ENCODE results near the gene ARPP19. TPM values are rescaled to one million over a fixed set of nuclear protein-coding genes. Genes with fewer than 3 reads are reported as not detected.

The ARPP19 gene
- total and polyA plus RNA-seq, 7 donors = 134 to 374 (median 256) TPM

GRCh38 chr15:52524223-52525136 lies 44.4 kb downstream of the ARPP19 start:
- intact Hi-C loops (cut with DNase I) = loop anchor here (5.0 to 10.0 kb wide), 3 partner anchors 32 to 190 kb away; partner anchors contain the start of gene ARPP19 (in 1 of the 2)
- WGBS, 3 donors = 96 to 99% (median 99%) methylated on average over 4 of the region's 4 CpGs
- peaks cover 45% of the 10 kb centered on the region for H3K4me1 ChIP-seq

GRCh38 chr15:52523647-52524046 lies 45.2 kb downstream of the ARPP19 start:
- H3K4me1 ChIP-seq = peaks cover 42% of the 10 kb centered on the region
- H3K36me3 ChIP-seq (ENCODE audit: insufficient read depth in 1 of 2, low read depth in 1 of 2) = no peaks in the 10 kb centered on the region
- DNase-seq = no peak
- peak overlapping the region; percentile 51 for H3K27ac ChIP-seq
- TF ChIP-seq CTCF (IDR thresholded peaks at IDR 0.05) = no peak
- ATAC-seq = peak in 2 of 4 donors; percentile 43 to 49
- H3K27me3 ChIP-seq (ENCODE audit: insufficient read depth in 3 of 3, low read length in 2 of 3) = no peaks in the 10 kb centered on the region
- WGBS, 3 donors = 28 to 54% (median 30%) methylated on average over 5 of the region's 5 CpGs
- H3K4me3 ChIP-seq = no peak overlapping the region
- intact Hi-C loops (cut with DNase I) = loop anchor here in 1 of 2 donors (10.0 kb wide), 1 partner anchor 189 kb away; no protein-coding TSS in a partner anchor
- no peaks in the 10 kb centered on the region for H3K9me3 ChIP-seq

More at GRCh38 chr15:52524223-52525136, 44.4 kb downstream of the ARPP19 start:
- H3K27ac ChIP-seq = peak overlapping the region; percentile 51
- no peaks in the 10 kb centered on the region for H3K27me3 ChIP-seq (ENCODE audit: insufficient read depth in 3 of 3, low read length in 2 of 3)
- ATAC-seq (no peak), DNase-seq (no peak)
- TF ChIP-seq CTCF (IDR thresholded peaks at IDR 0.05) = no peak
- no peaks in the 10 kb centered on the region for H3K36me3 ChIP-seq (ENCODE audit: insufficient read depth in 1 of 2, low read depth in 1 of 2)
- H3K9me3 ChIP-seq = no peaks in the 10 kb centered on the region
- H3K4me3 ChIP-seq = no peak overlapping the region

- H3K27me3 ChIP-seq (ENCODE audit: insufficient read depth in 3 of 3, low read length in 2 of 3) = no peaks in the 10 kb centered on the region
- 50 to 88% (median 61%) methylated on average over 3 of the region's 3 CpGs for WGBS, 3 donors
- ATAC-seq = no peak
- TF ChIP-seq CTCF (IDR thresholded peaks at IDR 0.05) = no peak
- peaks cover 42% of the 10 kb centered on the region for H3K4me1 ChIP-seq
- H3K9me3 ChIP-seq = no peaks in the 10 kb centered on the region
- DNase-seq = no peak
- intact Hi-C loops (cut with DNase I) = loop anchor here in 1 of 2 donors (10.0 kb wide), 1 partner anchor 188 kb away; no protein-coding TSS in a partner anchor
- no peaks in the 10 kb centered on the region for H3K36me3 ChIP-seq (ENCODE audit: insufficient read depth in 1 of 2, low read depth in 1 of 2)
- H3K27ac ChIP-seq = peak overlapping the region; percentile 51
- no peak overlapping the region for H3K4me3 ChIP-seq
Observed at GRCh38 chr15:52523192-52523591, 45.6 kb downstream of the ARPP19 start.

- Histone ChIP-seq H3K27me3 (ENCODE audit: insufficient read depth in 3 of 3, low read length in 2 of 3) (no peaks in the 10 kb centered on the region), H3K9me3 (no peaks in the 10 kb centered on the region), H3K36me3 (ENCODE audit: insufficient read depth in 1 of 2, low read depth in 1 of 2) (no peaks in the 10 kb centered on the region), H3K4me1 (peaks cover 33% of the 10 kb centered on the region), H3K27ac (no peak overlapping the region), H3K4me3 (no peak overlapping the region)
- intact Hi-C loops (cut with DNase I) = loop anchor here in 1 of 2 donors (10.0 kb wide), 1 partner anchor 187 kb away; no protein-coding TSS in a partner anchor
- 82 to 84% (median 83%) methylated on average over 3 of the region's 3 CpGs for WGBS, 3 donors
- ATAC-seq (no peak), DNase-seq (no peak)
- TF ChIP-seq CTCF (IDR thresholded peaks at IDR 0.05) = no peak
Observed at GRCh38 chr15:52521682-52522081, 47.1 kb downstream of the ARPP19 start.

Data from psoas muscle (tissue), 8 donors.